VCaP (cell line): ENCODE results near the gene WDR4.

Source experiments
- H3K27ac ChIP-seq: fragments of 450-650 bp; 2 replicates; pipeline ENCODE4 v1.5.1; 2017
- TF ChIP-seq, protein P1 (sequence below): fragments of 450-650 bp; conservative IDR thresholded peaks from 2 replicates; pipeline ENCODE4 v1.5.1; 2017; ENCODE audit warnings: mild to moderate bottlenecking, moderate library complexity

Gene WDR4

GRCh38 chr21:42861311-42861847 lies 18.0 kb downstream of the WDR4 start:
- H3K27ac ChIP-seq = no peak overlapping the region
- TF ChIP-seq, protein P1, sequence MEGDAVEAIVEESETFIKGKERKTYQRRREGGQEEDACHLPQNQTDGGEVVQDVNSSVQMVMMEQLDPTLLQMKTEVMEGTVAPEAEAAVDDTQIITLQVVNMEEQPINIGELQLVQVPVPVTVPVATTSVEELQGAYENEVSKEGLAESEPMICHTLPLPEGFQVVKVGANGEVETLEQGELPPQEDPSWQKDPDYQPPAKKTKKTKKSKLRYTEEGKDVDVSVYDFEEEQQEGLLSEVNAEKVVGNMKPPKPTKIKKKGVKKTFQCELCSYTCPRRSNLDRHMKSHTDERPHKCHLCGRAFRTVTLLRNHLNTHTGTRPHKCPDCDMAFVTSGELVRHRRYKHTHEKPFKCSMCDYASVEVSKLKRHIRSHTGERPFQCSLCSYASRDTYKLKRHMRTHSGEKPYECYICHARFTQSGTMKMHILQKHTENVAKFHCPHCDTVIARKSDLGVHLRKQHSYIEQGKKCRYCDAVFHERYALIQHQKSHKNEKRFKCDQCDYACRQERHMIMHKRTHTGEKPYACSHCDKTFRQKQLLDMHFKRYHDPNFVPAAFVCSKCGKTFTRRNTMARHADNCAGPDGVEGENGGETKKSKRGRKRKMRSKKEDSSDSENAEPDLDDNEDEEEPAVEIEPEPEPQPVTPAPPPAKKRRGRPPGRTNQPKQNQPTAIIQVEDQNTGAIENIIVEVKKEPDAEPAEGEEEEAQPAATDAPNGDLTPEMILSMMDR = no peak

DNA sequence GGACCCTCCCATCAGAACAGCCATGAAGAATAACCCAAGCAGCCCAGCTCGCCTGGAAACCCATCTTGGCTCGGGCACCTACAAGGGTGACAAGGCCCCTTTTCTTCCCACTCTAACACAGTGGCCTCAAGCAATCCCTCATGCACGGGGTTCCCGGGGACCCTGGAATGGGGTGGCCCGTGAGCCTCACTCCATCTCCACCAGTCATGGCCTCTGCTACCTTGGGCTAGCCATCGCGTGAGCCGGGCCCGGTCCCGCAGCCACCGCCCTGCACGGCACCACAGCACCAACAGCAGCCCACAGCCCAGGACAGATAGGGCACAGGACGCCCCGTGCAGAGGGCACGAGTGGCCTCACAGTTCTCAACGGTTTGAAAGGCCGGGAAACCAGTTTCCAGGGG lies 19.0 kb downstream of the WDR4 start:
- no peak overlapping the region for H3K27ac ChIP-seq
- TF ChIP-seq, protein P1 = no peak

GRCh38 chr21:42859891-42860230 lies 19.5 kb downstream of the WDR4 start:
- no peak overlapping the region for H3K27ac ChIP-seq
- TF ChIP-seq, protein P1 = no peak

GRCh38 chr21:42858957-42859890 lies 20.1 kb downstream of the WDR4 start:
- H3K27ac ChIP-seq = no peak overlapping the region

DNA sequence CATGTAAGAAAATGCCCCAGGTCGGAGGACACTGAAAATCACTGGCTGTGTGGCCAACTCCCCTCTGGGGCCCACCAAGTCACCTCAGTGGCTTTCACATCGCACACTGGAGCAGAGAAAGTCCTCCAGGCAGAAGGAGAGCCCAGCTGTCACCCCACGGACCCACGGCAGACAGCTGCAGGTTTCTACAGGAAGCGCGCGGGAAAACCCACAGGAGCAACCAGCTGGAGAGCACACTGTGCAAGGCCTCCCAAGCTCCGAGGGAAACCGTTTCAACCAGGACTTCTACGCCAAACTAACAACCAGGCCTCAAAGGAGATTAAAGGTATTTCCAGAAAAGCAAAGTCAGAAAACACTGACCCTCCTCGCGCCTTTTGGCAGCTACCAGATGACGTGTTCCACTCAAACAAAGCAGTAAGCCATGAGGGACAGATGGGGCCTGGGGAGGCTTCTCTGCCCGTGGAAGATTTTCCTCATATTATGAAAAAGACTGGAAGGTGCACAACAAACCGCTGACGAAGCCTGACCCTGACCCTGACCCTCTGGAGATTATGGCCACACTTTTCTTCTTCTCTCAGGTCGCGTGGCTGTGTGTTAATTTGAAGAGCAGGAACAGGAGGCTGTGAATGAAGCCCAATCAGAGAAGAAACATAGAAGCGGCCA lies 21.0 kb downstream of the WDR4 start:
- TF ChIP-seq, protein P1 = no peak
- no peak overlapping the region for H3K27ac ChIP-seq

More at GRCh38 chr21:42858957-42859890, 20.1 kb downstream of the WDR4 start:
- TF ChIP-seq, protein P1 = no peak

DNA sequence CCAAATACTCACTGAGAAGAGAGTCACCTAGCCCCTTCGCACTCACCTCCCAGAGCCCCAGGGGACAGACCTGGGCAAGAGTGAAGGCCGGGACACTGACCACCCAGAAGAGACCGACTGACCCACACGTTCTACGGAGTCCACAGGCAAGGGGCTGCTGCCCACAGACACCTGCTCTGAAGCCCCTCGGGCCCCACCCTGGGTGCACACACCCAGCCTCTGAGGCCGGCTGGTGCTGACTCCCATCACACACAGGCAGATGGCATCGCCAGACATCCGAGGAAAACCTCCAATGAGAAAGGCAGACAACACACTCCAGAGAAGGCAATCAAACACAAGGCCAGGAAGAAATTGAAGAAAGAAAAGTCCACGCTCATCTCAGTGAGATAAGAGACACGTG lies 22.1 kb downstream of the WDR4 start:
- TF ChIP-seq, protein P1 = no peak
- H3K27ac ChIP-seq = no peak overlapping the region

GRCh38 chr21:42855937-42856335 lies 23.4 kb downstream of the WDR4 start:
- no peak overlapping the region for H3K27ac ChIP-seq
- TF ChIP-seq, protein P1 = no peak
